Right atrium auricular region (tissue), 2 donors: ENCODE results near the gene PMVK. TPM values are rescaled to one million over a fixed set of nuclear protein-coding genes. Genes with fewer than 3 reads are reported as not detected.

ENCODE experiments used
- DNase-seq: peaks from one replicate; pipeline ENCODE4 v3.0.0-alpha.2; 2019; ENCODE audit warnings: low spot score
- H3K27ac ChIP-seq, 2 donors: fragments of 200-600 bp; sonication (generic); 1 replicate in 1 of 2; 2 replicates in 1 of 2; pipeline ENCODE4 v1.5.1; 2016 to 2019
- H3K27me3 ChIP-seq, 2 donors: fragments of 200-600 bp; sonication (generic); one replicate each; pipeline versions ENCODE4 v1.5.1 to v1.6.0; 2017 to 2019
- H3K36me3 ChIP-seq: fragments of 200-600 bp; sonication (generic); one replicate; pipeline ENCODE4 v1.5.1; 2016
- H3K4me1 ChIP-seq, 2 donors: fragments of 200-600 bp; sonication (generic); one replicate each; pipeline versions ENCODE4 v1.5.1 to v1.6.0; 2017 to 2019
- H3K4me3 ChIP-seq, 2 donors: fragments of 200-600 bp; sonication (generic); 1 replicate in 1 of 2; 2 replicates in 1 of 2; pipeline ENCODE4 v1.5.1; 2017 to 2019; ENCODE audit warnings: mild to moderate bottlenecking in 1 of 2, moderate library complexity in 1 of 2
- H3K9me3 ChIP-seq, 2 donors: fragments of 200-600 bp; sonication (generic); one replicate each; pipeline ENCODE4 v1.5.1; 2019
- CTCF ChIP-seq, 2 donors: fragments of 200-600 bp; sonication (generic); IDR thresholded peaks; one replicate each; pipeline ENCODE4 v1.5.1; 2019; ENCODE audit warnings: antibody characterized with exemption in 2 of 2
- total RNA-seq, 2 donors: library from RNA; depleted of rRNA; stranded (reverse); fragments of >200 nt; gene quantifications; one replicate each; pipeline ENCODE4 v1.1.0, GENCODE V29; 2016

Gene PMVK
- total RNA-seq, 2 donors from 2014 or later = 15.7 to 21.2 TPM

DNA sequence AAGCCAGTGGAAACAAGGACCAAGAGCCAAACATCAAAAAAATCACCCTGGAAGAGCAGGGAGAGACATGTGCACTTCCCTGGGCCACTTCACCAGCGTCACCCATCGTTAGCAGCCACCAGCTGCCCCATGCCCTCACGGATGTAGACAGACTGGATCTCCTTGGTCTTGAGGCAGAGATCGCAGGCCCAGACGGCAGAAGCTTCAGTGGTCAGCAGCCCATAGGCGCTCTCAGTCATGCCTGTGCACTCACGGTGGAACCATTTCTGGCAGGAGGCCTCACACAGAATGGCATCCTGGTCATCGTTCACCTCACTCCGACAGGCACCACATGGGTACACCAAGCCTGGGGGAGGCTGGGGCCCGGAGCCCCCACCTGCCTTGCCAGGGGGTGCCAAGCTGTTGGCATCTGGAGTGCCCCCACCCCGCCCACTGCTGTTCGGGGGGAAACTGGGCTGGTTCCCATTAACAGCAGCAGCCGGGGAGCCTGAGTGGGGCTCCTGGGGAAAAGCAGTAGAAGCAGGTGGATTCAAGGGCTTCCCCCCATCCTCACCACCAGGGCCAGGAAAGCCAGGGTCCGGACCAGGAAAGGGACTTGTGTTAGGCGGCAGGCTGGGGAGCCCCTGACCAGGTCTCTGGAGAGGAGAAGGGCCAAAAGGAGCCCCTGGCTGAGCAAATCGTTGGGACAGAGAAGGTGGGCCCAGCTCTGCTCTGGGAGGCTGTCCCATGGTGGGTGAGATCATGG, 22.3 kb upstream of the PMVK start:
- H3K9me3 ChIP-seq = no peaks in the 10 kb centered on the region
- H3K4me3 ChIP-seq = no peak overlapping the region
- H3K27me3 ChIP-seq = no peaks in the 10 kb centered on the region
- peaks cover 27% of the 10 kb centered on the region for H3K36me3 ChIP-seq
- H3K4me1 ChIP-seq = peaks cover 0 to 51% of the 10 kb centered on the region in 2 donors
- H3K27ac ChIP-seq = no peak overlapping the region
- no peak for TF ChIP-seq CTCF (IDR thresholded peaks at IDR 0.05)
- no peak for DNase-seq

- no peaks in the 10 kb centered on the region for H3K9me3 ChIP-seq
- TF ChIP-seq CTCF (IDR thresholded peaks at IDR 0.05) = no peak
- DNase-seq = no peak
- H3K4me1 ChIP-seq = peaks cover 0 to 57% of the 10 kb centered on the region in 2 donors
- no peak overlapping the region for H3K4me3 ChIP-seq
- no peaks in the 10 kb centered on the region for H3K27me3 ChIP-seq
- peaks cover 19% of the 10 kb centered on the region for H3K36me3 ChIP-seq
- H3K27ac ChIP-seq = no peak overlapping the region
Observed at GRCh38 chr1:154958036-154958435, 21.5 kb upstream of the PMVK start.

- peaks cover 0 to 56% of the 10 kb centered on the region in 2 donors for H3K4me1 ChIP-seq
Observed at GRCh38 chr1:154957091-154957657, 20.7 kb upstream of the PMVK start.

DNA sequence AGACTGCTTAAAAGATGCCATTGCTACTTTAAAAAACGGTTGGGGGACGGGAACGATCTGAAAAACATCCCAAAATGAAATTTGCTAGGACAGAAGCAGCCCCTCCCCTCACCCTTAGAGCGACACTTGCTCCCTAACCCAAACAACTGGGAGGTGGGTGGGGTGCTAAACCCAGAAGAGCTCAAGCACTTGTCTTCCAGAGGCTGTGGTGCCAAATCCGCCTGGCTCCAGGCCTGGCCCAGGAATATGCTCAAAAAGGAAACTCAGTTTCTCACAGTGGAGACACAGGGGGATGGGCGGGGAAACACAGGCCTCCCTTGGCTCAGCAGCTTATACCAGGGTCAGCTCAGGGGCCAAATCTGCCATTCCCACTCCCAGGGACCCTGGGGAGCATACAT, 20.0 kb upstream of the PMVK start:
- DNase-seq = no peak
- Histone ChIP-seq H3K27ac (peak overlapping the region; percentile 73 to 84), H3K4me1 (peaks cover 0 to 58% of the 10 kb centered on the region in 2 donors), H3K27me3 (no peaks in the 10 kb centered on the region), H3K9me3 (no peaks in the 10 kb centered on the region), H3K36me3 (peaks cover 15% of the 10 kb centered on the region), H3K4me3 (peak overlapping the region; percentile 52 to 60)
- no peak for TF ChIP-seq CTCF (IDR thresholded peaks at IDR 0.05)

More at GRCh38 chr1:154957091-154957657, 20.7 kb upstream of the PMVK start:
- Histone ChIP-seq H3K36me3 (peaks cover 15% of the 10 kb centered on the region), H3K9me3 (no peaks in the 10 kb centered on the region), H3K27me3 (no peaks in the 10 kb centered on the region), H3K27ac (peak overlapping the region; percentile 73 to 84), H3K4me3 (no peak overlapping the region)
- no peak for TF ChIP-seq CTCF (IDR thresholded peaks at IDR 0.05)
- DNase-seq = no peak

DNA sequence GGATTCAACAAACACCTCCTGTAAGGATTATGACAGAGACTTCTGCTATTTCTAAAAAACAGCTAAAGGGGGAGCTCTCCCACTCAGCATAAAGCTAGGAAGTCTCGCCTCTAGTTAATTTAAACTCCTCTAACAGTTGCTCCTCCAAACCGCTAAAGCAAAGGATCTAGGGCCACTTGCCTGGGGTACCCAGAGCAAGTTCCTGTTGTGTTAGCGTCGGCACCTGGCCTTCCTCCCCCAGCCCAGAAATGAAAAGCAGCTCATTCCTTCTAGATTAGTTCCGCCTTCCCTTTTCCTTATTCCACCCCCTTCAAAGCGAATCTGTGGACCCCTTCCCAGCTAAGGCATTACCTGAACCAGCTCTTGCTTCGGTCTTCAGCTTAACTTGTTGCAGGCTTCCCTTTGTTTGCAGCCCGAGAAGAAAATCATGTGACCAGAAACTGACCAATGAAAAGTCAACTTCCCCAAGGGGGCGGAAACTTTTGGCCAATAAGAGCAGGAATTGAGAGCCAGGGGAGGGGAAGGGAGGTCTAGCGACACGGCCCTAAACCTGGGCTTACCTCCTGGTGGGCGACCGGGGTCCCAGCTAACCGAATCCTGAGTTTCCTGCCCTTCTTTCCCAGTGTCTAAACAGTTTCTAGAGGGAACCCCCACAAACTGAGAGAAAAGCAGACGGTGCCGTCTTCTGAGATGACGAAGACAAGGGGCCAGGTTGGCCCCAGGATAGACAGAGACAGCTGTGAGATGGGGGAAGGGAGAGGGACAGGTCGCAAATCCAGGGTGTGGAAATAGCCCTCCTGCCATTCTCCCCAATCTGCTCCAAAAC, 19.4 kb upstream of the PMVK start, which contains the start of gene PBXIP1:
PBXIP1 (minus strand) TSS at position 382 of the 826 bp plus-strand sequence. CDS start 2,378 bp downstream, outside the sequence.
- Histone ChIP-seq H3K9me3 (no peaks in the 10 kb centered on the region), H3K36me3 (peaks cover 21% of the 10 kb centered on the region), H3K27ac (peak within 1 kb of the TSS; percentile 73 to 84), H3K27me3 (no peaks in the 10 kb centered on the region), H3K4me3 (peak within 1 kb of the TSS; percentile 52 to 60), H3K4me1 (peaks cover 0 to 55% of the 10 kb centered on the region in 2 donors)
- peak in 1 of 2 donors; percentile 8 for TF ChIP-seq CTCF (IDR thresholded peaks at IDR 0.05)
- peak; percentile 89 for DNase-seq
